LNCAP (cell line): ENCODE data around the gene PRICKLE1.

Experiments
- CTCF ChIP-seq: fragments of 450-650 bp; IDR thresholded peaks from 2 replicates; pipeline ENCODE4 v1.5.1; 2017; ENCODE audit warnings: mild to moderate bottlenecking

The PRICKLE1 gene

GRCh38 chr12:42485823-42486222, 103.7 kb downstream of the PRICKLE1 start:
- TF ChIP-seq CTCF, result no peak

GRCh38 chr12:42484996-42485395, 104.5 kb downstream of the PRICKLE1 start:
- TF ChIP-seq CTCF, result no peak

GRCh38 chr12:42483521-42483790, 106.1 kb downstream of the PRICKLE1 start:
- no peak for TF ChIP-seq CTCF

GRCh38 chr12:42482748-42483520, 106.6 kb downstream of the PRICKLE1 start:
- peak; percentile 97 for TF ChIP-seq CTCF

DNA sequence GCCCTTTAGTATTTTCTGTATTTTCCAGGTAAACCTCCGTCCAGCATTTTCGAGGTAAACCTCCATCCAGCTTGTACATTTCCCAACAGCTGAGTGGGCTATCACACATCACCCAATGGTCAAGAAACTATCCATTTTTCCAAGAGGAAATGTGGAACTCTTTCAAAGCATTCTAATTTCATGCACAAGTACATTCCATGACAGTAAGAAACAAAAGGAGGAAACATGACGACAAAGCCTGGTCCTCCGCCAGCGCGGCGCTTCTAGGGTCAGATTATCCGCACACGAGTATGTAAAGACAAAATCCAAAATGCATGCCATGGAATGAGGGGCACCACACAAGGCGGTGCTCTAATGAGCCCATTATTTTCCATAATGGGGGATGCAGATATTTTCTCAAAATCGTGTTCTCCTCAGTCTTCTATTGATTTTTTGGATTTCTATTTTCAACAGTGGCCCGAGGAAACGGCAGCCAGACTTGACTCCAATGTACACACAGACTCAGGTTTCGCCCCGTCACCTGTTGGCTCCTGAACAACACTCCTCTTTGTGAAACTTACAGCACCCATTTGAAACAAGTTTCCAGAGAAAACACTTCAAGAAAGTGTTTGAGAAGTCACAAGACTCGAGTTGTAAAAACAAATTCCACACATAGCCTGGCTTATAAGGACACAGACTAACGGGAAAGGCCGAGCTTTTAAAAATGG, 107.4 kb downstream of the PRICKLE1 start:
- TF ChIP-seq CTCF, result no peak

DNA sequence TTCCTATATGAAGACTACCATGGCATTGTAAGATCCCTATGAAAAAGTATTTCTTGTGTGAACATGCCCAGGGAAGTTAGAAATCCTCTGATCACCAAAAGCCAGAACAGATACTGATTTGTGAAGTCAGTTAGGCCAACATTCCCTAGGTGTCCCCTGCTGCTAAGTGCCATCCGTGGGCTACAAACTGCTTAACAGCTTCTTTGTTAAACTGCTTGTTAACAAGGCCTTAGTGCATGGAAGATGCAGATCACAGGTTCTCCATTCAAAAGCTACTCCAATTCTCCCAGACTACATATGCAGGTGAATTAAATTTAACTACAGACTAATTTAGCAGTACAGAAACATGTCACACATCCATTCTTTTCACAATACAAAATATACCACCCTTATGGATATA, 108.2 kb downstream of the PRICKLE1 start:
- TF ChIP-seq CTCF, result no peak

- no peak for TF ChIP-seq CTCF
These were observed 111.6 kb downstream of the PRICKLE1 start for GRCh38 chr12:42477941-42478340.
